ENCODE data around the gene COL25A1.
"Not testable (repeated sequence)": the region's sequence is repeated elsewhere in the genome, so short reads cannot be mapped to it uniquely, and the experiment has no call there.

The COL25A1 gene

GRCh38 chr4:109046471-109047201, 255.8 kb downstream of the COL25A1 start:
- DNase-seq (ENCODE audit: low spot score) = no peak

- no peak for DNase-seq (ENCODE audit: low spot score)
These were observed 258.0 kb downstream of the COL25A1 start for GRCh38 chr4:109044431-109044830.

DNA sequence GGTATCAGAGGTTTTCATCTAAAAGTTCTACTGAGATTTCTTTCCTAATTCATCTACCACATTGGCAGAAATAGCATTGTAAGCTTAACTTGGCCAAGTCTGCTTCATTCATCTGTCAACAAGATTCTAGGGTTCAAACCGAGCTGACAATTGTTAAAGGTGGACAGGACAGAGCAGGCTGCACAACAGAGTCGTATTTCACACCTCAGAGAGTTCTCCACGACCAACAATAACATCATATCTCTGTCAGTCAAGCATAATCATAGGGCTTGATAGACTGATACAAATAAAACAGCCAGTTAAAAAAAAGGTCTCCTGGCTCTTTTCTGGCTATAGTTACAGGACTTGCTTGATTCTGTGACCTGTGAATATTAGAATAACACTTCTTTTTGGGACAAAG, 259.2 kb downstream of the COL25A1 start:
- no peak for DNase-seq (ENCODE audit: low spot score)

DNA sequence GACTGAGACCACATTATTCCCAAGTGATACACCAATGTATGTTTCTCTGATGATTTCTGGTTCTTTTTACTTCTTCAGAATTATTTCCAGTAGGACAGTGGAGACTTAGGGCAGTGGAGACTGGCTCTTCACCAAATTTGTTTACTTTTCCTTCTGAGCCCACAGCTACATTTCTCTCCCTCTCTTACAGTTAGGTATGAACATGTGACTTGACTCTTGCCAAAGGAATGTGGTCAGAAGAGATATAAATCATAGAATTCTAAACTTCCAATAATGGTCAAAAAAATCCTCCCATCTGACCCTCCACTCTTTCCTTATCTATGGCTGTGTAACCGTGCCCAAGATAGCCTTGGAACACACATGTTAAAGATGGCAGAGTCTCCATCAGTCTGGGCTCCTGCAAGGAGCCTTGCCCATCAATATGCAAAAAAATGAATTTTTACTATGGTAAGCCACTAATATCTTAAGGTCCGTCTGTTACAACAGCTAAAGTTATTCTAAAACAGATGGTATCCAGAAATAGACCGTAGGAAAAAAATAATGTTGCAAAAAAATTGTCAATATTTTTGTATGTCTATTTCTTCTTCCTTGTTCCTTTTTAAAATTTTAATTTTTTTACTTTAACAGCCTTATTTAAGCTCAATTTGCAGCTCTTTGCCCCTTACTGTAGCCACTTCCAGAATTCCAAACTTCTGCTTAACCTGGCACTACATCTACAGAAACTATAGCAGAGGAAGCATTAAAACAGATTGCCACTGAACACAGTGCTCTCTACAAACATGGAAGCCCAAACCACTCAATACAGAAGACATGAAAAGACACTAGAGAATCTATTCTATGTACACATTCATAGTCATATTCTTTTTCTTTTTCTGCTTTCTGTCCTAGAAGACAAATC, 260.7 kb downstream of the COL25A1 start:
- DNase-seq (ENCODE audit: low spot score) = no peak

DNA sequence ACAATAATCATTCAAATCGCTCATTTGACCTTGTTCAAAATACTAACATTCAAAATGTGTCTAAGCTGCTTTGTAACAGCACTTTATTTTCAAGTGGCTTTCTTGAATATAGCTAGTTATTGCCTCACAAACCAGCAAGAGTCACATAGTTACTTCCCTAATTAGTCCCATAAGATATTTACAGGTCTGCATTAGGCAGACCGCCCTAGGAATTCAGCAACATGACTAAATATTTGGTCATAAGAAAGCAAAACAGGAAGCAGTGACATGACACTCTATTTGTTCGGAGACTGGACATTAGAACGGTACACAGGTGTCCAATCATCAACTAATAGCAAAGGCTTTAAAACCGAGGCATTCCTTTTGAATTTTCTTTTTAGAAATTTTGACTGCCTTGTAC, 262.0 kb downstream of the COL25A1 start:
- no peak for DNase-seq (ENCODE audit: low spot score)

GRCh38 chr4:109037026-109037425, 265.4 kb downstream of the COL25A1 start:
- no peak for DNase-seq (ENCODE audit: low spot score)

- DNase-seq (ENCODE audit: low spot score) = no peak
These were observed 268.5 kb downstream of the COL25A1 start for GRCh38 chr4:109033993-109034392.

DNA sequence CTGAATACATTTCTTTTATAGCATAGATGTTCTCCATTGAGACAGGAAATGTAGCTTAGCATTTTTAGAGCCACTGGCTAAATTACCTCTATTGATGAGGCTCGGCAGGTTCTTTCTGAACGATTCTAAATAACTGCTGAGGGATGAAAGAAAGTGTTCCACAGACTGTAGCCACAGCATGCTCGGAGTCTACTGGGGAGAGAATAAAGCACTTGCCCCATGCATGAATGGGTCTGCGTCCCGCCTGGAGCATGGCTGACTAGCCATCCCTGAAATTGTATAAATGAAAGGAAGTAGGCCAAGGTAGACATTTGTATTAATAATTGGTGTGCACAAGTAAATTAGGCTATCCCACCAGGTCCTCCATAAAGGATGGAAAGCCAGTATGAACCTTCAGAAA, 269.8 kb downstream of the COL25A1 start:
- DNase-seq (ENCODE audit: low spot score) = no peak

GRCh38 chr4:109029987-109030386, 272.5 kb downstream of the COL25A1 start:
- DNase-seq (ENCODE audit: low spot score) = no peak

DNA sequence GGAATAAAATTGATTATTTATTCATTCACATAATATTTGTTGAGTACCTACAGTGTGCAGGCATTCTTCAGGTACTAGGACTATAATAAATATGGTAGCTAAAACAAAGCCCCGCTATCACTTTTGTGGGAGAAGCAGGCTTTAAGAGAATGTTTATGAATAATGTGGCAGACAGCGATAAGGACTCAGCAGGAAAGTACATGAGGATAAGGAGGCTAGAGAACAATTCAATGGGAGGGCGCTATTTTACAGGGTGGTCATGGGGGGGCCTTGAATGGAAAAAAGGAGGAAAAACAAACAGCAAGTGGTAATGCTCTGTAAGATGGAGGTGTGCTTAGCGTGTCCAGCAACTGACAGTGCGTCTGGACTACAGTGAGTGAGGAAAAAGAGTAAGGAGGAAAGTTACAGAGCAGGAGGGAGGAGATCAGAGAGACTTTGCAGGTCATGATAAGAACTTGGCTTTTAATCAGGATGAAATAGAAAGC, 275.4 kb downstream of the COL25A1 start:
- DNase-seq (ENCODE audit: low spot score) = no peak

- DNase-seq (ENCODE audit: low spot score) = no peak
These were observed 275.9 kb downstream of the COL25A1 start for GRCh38 chr4:109026588-109026987.

- no peak for DNase-seq (ENCODE audit: low spot score)
These were observed 276.9 kb downstream of the COL25A1 start for GRCh38 chr4:109025471-109026076.

- no peak for DNase-seq (ENCODE audit: low spot score)
These were observed 279.5 kb downstream of the COL25A1 start for GRCh38 chr4:109022961-109023360.

GRCh38 chr4:109021630-109022029, 280.8 kb downstream of the COL25A1 start:
- not testable (repeated sequence) for DNase-seq (ENCODE audit: low spot score)

GRCh38 chr4:109020861-109021260, 281.6 kb downstream of the COL25A1 start:
- DNase-seq (ENCODE audit: low spot score) = no peak

DNA sequence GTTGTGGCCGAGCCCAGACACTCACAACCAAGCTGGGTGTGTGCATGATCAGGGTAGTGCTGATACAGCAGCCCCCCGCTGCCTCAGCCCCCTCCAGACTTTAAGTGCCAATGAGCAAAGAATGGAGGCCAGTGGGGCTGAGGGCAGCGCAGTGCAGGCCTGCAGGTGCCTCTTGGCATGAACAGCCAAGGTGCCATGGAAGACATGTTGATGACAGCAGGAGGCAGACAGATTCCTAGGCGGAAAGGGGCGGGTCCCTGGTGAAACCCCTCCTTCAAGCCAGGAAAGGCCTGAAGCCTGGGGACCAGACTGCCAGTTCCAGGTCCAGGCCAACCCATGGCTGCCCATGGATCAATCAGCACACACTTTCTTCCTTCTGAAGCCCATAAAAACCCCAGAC, 286.3 kb downstream of the COL25A1 start:
- no peak for DNase-seq (ENCODE audit: low spot score)

DNA sequence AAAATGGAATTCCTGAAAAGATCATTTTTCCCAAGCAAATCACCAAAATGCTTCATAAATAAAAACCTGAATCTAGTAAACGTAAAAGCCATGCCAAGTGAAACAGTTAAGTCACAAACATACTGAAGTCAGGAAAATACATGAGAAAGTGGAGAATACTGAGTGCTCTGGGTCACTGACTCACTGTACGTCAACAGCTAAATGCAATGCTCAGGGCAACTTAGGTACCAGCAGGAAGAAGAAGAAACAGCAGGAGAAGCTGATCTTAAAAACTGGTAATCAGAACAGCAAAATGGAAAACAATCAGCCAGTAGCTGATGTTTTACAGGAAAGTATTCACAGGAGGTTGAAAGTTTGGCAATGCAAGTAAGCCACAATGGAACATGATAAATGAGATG, 287.0 kb downstream of the COL25A1 start:
- no peak for DNase-seq (ENCODE audit: low spot score)

GRCh38 chr4:109014593-109015412, 287.7 kb downstream of the COL25A1 start:
- DNase-seq (ENCODE audit: low spot score) = no peak

DNA sequence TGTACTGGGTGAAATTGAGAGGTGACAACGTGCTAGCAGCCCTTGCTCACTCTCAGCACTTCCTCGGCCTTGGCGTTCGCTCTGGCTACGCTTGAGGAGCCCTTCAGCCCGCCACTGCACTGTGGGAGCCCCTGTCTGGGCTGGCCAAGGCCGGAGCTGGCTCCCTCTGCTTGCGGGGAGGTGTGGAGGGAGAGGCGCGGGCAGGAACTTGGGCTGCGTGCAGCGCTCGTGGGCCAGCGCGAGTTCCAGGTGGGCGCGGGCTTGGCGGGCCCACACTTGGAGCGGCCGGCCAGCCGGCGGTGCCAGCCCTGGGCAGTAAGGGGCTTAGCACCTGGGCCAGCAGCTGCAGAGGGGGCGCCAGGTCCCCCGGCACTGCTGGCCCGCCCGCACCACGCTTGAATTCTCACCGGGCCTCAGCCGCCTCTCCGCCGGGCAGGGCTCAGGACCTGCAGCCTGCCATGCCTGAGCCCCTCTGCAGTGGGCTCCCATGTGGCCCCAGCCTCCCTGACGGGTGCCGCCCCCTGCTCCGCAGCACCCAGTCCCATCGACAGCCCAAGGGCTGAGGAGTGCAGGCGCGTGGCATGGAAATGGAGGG, 290.1 kb downstream of the COL25A1 start:
- no peak for DNase-seq (ENCODE audit: low spot score)

GRCh38 chr4:109011241-109012026, 291.0 kb downstream of the COL25A1 start:
- DNase-seq (ENCODE audit: low spot score) = no peak

- no peak for DNase-seq (ENCODE audit: low spot score)
These were observed 291.9 kb downstream of the COL25A1 start for GRCh38 chr4:109010521-109010920.
